NCI-H748 treated with DMSO at 0.1 percent for 48 hours (cell line): ENCODE measurements around the gene TUBB4A.
"Not testable (repeated sequence)": the region's sequence is repeated elsewhere in the genome, so short reads cannot be mapped to it uniquely, and the experiment has no call there.

Experiments used
- DNase-seq: peaks from one replicate; lab custom pipeline; 2025; lab: John Stamatoyannopoulos, UW

The TUBB4A gene

GRCh38 chr19:6524311-6524710 lies 22.2 kb upstream of the TUBB4A start:
- no peak for DNase-seq

- no peak for DNase-seq
Measured at GRCh38 chr19:6522712-6523111, 20.6 kb upstream of the TUBB4A start.

GRCh38 chr19:6521718-6522646 lies 19.9 kb upstream of the TUBB4A start:
- no peak for DNase-seq

DNA sequence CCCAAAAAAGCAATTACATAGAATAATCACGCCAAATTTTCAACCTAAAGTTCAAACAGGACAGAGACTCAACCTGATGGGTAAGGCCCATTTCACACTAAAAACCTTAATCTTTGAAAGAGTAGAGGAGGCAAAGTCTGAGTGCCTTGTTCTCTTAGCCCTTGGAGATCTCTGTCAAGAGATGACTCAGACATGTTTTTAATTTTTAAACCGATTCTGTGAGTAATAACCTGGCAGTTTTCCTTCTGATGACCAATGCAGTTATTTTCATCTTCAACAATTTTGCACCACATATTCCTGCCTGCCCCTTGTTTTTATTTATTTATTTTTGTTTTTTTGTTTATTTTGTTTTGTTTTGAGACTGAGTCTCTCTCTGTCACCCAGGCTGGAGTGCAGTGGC lies 17.2 kb upstream of the TUBB4A start:
- DNase-seq: no peak

DNA sequence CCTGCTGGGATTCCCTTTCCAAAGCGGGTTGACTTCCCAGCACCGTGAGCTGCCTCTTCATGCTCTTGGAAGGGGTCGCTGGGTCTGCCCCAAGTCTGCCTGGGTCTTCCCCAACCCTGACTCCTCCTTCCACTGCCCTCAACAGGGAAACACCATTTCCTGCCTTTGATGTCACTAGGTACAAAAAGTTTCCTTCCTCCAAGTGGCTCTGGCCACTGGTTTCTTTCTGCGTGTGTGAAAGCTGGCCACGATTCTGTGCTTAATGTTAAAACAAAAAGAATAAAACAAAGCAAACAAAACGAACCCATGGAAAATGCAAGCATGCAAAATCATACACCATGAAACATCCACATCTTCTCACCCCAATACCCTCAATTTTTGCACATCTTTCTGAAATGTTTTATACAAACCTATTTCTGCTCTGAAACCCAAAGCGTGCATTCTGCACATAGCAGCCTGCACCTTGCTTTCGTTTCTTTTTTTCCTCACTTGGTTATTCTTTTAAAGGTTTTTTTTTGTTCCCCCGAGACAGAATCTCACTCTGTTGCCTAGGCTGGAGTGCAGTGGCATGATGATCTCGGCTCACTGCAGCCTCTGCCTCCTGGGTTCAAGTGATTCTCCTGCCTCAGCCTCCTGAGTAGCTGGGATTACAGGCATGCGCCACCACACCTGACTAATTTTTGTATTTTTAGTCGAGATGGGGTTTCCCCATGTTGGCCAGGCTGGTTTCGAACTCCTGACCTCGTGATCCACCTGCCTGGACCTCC lies 16.2 kb upstream of the TUBB4A start:
- no peak for DNase-seq

- DNase-seq: peak; percentile 46
Measured at GRCh38 chr19:6516659-6517291, 14.7 kb upstream of the TUBB4A start.

GRCh38 chr19:6516018-6516658 lies 14.0 kb upstream of the TUBB4A start:
- peak; percentile 67 for DNase-seq

DNA sequence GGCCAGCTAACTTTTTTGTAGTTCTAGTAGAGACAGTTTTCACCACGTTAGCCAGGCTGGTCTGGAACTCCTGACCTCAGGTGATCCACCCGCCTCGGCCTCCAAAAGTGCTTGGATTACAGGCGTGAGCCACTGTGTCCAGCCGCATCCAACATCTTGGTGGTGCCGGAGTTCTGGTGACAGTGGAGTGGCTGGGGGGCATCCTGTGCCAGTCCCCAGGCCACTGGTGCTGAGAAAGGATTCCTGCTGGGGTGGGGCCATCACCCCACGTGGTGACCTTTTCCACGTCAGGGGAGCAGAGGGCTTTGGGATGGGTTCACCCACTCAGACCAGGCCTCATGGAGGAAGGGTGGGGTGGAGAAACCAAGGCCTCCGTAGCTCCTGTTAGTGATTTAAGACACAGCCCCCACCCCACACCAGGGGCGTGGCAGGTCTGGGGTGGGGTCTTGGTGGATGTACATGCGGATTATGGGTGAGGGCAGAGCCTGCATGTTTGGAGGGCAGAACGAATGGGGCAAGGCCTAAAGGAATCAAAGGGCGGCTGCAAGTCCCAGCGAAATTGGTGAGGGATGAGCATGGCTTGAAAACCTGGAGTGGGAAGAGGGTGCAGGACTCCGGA lies 12.9 kb upstream of the TUBB4A start:
- DNase-seq: no peak

DNA sequence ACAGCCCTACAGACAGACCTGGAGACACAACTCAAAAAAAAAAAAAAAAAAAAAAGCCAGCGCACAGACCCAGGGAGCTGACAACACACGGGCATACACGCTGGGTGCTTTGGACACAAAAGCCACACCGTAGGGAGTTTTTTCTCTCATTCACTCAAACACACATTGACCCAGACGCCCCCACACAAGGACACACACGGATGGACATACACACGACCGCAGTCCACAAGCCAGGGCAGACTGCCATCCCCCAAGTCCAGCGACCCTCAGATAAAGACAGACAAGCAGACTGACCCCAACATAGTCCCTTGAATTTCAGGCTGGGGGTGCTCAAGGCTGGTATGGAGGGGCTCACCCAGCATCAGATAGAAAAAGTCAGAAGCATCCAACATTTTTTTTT lies 12.0 kb upstream of the TUBB4A start:
- DNase-seq: no peak

- DNase-seq: no peak
Measured at GRCh38 chr19:6510618-6511017, 8.5 kb upstream of the TUBB4A start.

GRCh38 chr19:6509118-6509971 lies 7.2 kb upstream of the TUBB4A start:
- DNase-seq: no peak

DNA sequence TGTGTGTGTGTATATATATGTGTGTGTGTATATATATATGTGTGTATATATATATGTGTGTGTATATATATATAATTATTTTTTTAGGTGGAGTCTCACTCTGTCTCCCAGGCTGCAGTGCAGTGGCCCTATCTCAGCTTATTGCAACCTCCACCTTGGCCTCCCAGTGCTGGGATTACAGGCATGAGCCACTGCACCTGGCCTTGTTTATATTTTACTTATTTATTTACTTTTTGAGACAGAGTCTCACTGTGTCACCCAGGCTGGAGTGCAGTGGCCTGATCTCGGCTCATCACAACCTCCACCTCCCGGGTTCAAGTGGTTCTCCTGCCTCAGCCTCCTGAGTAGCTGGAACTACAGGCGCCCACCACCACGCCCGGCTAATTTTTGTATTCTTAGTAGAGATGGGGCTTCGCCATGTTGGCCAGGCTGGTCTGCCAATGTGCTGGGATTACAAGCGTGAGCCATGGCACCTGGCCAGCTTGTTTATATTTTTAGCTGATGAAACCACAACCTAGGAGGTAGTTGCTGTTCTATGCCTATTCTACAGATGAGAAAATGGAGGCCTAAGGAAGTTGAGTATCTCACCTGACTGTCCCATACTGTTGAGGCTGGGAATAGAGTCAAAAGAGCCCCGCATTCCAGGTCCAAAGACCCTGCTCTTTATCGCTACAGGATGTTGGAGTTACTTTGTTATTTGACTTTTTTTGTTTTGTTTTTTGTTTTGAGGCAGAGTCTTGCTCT lies 6.1 kb upstream of the TUBB4A start:
- not testable (repeated sequence) for DNase-seq

DNA sequence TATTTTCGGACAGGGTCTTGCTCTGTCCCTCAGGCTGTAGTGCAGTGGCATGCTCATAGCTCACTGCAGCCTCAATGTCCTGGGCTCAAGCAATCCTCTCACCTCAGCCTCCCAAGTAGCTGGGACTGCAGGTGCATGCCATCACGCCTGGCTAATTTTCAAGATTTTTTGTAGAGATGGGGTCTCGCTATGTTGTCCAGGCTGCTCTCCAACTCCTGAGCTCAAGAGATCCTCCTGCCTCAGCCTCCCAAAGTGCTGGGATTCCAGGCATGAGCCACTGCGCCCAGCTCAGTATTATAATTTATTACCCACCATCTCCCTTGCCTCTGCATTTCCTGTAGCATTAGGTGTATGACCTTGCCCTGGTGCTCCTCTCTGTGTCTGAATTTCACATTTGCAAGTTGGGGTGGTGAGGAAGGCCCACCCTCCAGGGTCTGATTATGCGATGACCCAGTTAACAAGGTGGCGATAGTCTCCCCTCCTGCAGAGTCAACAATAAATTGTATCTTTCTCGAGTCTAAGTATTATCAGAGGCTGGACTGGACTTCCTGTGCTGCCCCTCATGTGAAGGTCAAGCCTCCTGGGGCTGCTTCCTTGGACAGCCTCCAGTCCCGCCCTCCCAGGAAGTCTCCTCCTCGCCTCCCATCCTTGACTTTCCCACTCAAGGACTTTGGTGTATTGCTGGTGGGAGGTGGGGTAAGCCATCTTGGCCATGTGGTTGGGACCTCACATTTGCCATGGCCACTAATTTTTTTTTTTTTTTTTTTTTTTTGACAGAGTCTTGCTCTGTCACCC lies 1.5 kb upstream of the TUBB4A start:
- DNase-seq: no peak

GRCh38 chr19:6500837-6501739 lies 1.0 kb downstream of the TUBB4A start:
- DNase-seq: no peak

DNA sequence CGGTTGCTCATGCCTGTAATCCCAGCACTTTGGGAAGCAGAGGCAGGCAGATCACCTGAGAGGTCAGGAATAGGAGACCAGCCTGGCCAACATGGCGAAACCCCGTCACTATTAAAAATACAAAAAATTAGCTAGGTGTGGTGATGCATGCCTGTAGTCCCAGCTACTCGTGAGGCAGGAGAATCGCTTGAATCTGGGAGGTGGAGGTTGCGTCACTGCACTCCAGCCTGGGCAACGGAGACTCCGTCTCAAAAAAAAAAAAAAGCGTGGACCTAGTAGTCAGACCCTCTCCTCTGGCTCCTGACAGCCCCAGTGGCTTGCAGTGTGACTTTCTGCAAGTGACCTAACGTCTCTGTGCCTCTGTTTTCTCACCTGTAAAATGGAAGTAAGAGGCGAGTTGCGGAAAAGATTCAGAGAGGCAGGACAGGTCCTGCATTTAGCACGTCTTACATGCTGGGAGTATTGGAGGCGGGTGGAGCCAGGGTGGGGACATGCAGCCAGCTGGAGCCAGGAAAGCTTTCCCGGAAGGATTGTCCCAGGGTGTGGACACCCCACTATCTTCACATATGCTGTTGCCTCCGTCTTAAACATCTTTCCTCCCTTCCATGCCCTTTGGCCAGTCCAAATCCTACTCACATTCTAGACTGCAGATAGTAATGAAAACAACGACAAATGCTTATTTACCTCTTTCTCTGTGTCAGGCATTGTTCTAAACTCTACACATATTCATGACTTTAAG lies 2.9 kb downstream of the TUBB4A start:
- no peak for DNase-seq

GRCh38 chr19:6498294-6499036 lies 3.6 kb downstream of the TUBB4A start:
- no peak for DNase-seq

- no peak for DNase-seq
Measured at GRCh38 chr19:6495947-6496346, 6.2 kb downstream of the TUBB4A start.
